SK-N-MC (cell line): ENCODE data around the gene NTMT1.

Source experiments
- DNase-seq: peaks from one replicate; pipeline ENCODE4 v3.0.0-alpha.2; 2011; ENCODE audit warnings: low read depth, low spot score
- H3K27ac ChIP-seq: fragments of 200-600 bp; sonication (generic); 2 replicates; pipeline ENCODE4 v1.5.1; 2016; ENCODE audit warnings: mixed run types
- H3K36me3 ChIP-seq: fragments of 200-600 bp; sonication (generic); 2 replicates; pipeline ENCODE4 v1.6.1; 2017; ENCODE audit warnings: antibody characterized with exemption, low read length, mixed read lengths; ENCODE audit not compliant: insufficient read depth
- H3K4me3 ChIP-seq: fragments of 200-600 bp; sonication (generic); 2 replicates; pipeline ENCODE4 v1.5.1; 2016
- H3K9ac ChIP-seq: fragments of 200-600 bp; sonication (generic); 2 replicates; pipeline ENCODE4 v1.8.0; 2017; ENCODE audit warnings: mixed run types, mixed read lengths; ENCODE audit not compliant: insufficient read length
- H3K9me3 ChIP-seq: fragments of 200-600 bp; sonication (generic); 2 replicates; pipeline ENCODE4 v1.6.1; 2017; ENCODE audit warnings: low read depth, mild to moderate bottlenecking, antibody characterized with exemption, low read length, moderate library complexity, mixed read lengths
- EZH2 ChIP-seq: fragments of 200-600 bp; sonication (generic); IDR thresholded peaks from one replicate; pipeline ENCODE4 v1.6.1; 2017; ENCODE audit warnings: antibody characterized with exemption
- FOXP2 ChIP-seq: optimal IDR thresholded peaks from 2 replicates; pipeline ENCODE3; 2011; ENCODE audit warnings: mild to moderate bottlenecking, moderate library complexity; ENCODE audit not compliant: insufficient read depth; ENCODE audit errors: extremely low read length, control extremely low read depth
- POLR2AphosphoS5 ChIP-seq: IDR thresholded peaks from 2 replicates; pipeline ENCODE4 v1.6.1; 2012; ENCODE audit warnings: mild to moderate bottlenecking, low read depth, low read length, borderline replicate concordance

Gene NTMT1

GRCh38 chr9:129604766-129605163, 21.2 kb upstream of the NTMT1 start:
- Histone ChIP-seq H3K4me3 (no peak overlapping the region), H3K9ac (no peak overlapping the region), H3K9me3 (no peaks in the 10 kb centered on the region), H3K36me3 (no peaks in the 10 kb centered on the region), H3K27ac (peak overlapping the region; percentile 21)
- no peak for DNase-seq
- TF ChIP-seq FOXP2 (no peak), POLR2AphosphoS5 (no peak), EZH2 (no peak)

- H3K9ac ChIP-seq = no peak overlapping the region
- no peaks in the 10 kb centered on the region for H3K9me3 ChIP-seq
- H3K4me3 ChIP-seq = no peak overlapping the region
- no peak for DNase-seq
- H3K36me3 ChIP-seq = no peaks in the 10 kb centered on the region
- no peak for TF ChIP-seq EZH2
- no peak for TF ChIP-seq FOXP2
- TF ChIP-seq POLR2AphosphoS5 = no peak
- H3K27ac ChIP-seq = peak overlapping the region; percentile 53
These were observed 19.6 kb upstream of the NTMT1 start for GRCh38 chr9:129606161-129607026.

GRCh38 chr9:129607027-129607387, 19.0 kb upstream of the NTMT1 start:
- no peak overlapping the region for H3K9ac ChIP-seq

GRCh38 chr9:129608561-129609481, 17.1 kb upstream of the NTMT1 start:
- no peak for TF ChIP-seq POLR2AphosphoS5
- TF ChIP-seq EZH2 = no peak
- TF ChIP-seq FOXP2 = no peak
- Histone ChIP-seq H3K36me3 (no peaks in the 10 kb centered on the region), H3K9me3 (no peaks in the 10 kb centered on the region), H3K4me3 (no peak overlapping the region), H3K27ac (no peak overlapping the region), H3K9ac (no peak overlapping the region)
- no peak for DNase-seq

More at GRCh38 chr9:129607027-129607387, 19.0 kb upstream of the NTMT1 start:
- H3K9me3 ChIP-seq = no peaks in the 10 kb centered on the region
- no peak for DNase-seq
- H3K27ac ChIP-seq = peak overlapping the region; percentile 53
- H3K4me3 ChIP-seq = no peak overlapping the region
- no peaks in the 10 kb centered on the region for H3K36me3 ChIP-seq
- no peak for TF ChIP-seq FOXP2
- TF ChIP-seq EZH2 = no peak
- no peak for TF ChIP-seq POLR2AphosphoS5

GRCh38 chr9:129609486-129610212, 16.3 kb upstream of the NTMT1 start:
- no peak for TF ChIP-seq POLR2AphosphoS5
- TF ChIP-seq EZH2 = no peak
- TF ChIP-seq FOXP2 = no peak
- Histone ChIP-seq H3K36me3 (no peaks in the 10 kb centered on the region), H3K9ac (peak overlapping the region; percentile 32), H3K27ac (no peak overlapping the region), H3K4me3 (no peak overlapping the region), H3K9me3 (no peaks in the 10 kb centered on the region)
- DNase-seq = no peak

GRCh38 chr9:129610213-129610472, 15.8 kb upstream of the NTMT1 start:
- no peak for DNase-seq
- Histone ChIP-seq H3K27ac (no peak overlapping the region), H3K4me3 (peak overlapping the region; percentile 86), H3K9ac (peak overlapping the region; percentile 62), H3K9me3 (no peaks in the 10 kb centered on the region), H3K36me3 (no peaks in the 10 kb centered on the region)
- TF ChIP-seq POLR2AphosphoS5 = no peak
- TF ChIP-seq FOXP2 = no peak
- no peak for TF ChIP-seq EZH2

GRCh38 chr9:129610473-129611306, 15.3 kb upstream of the NTMT1 start:
- Histone ChIP-seq H3K27ac (no peak overlapping the region), H3K36me3 (no peaks in the 10 kb centered on the region), H3K9ac (peak overlapping the region; percentile 62), H3K9me3 (no peaks in the 10 kb centered on the region), H3K4me3 (peak overlapping the region; percentile 86)
- TF ChIP-seq POLR2AphosphoS5 (no peak), EZH2 (no peak), FOXP2 (no peak)
- DNase-seq = no peak

GRCh38 chr9:129611307-129611800, 14.6 kb upstream of the NTMT1 start:
- TF ChIP-seq FOXP2 (no peak), EZH2 (no peak), POLR2AphosphoS5 (no peak)
- Histone ChIP-seq H3K36me3 (no peaks in the 10 kb centered on the region), H3K27ac (no peak overlapping the region), H3K9ac (no peak overlapping the region), H3K9me3 (no peaks in the 10 kb centered on the region), H3K4me3 (no peak overlapping the region)
- DNase-seq = no peak
